ENCODE data around the gene TMEM18.

- TF ChIP-seq SRSF1 (optimal IDR thresholded peaks at IDR 0.05; ENCODE audit: low read depth, low read length) (no peak), CENPX (CRISPR knock-in tag; IDR thresholded peaks at IDR 0.05) (no peak), TAF15 (IDR thresholded peaks at IDR 0.05; ENCODE audit: low read depth, low read length, poor library complexity, severe bottlenecking) (no peak), EZH2 (conservative IDR thresholded peaks at IDR 0.05; ENCODE audit: low read depth, low read length) (no peak), ZMYM4 (CRISPR knock-in tag; IDR thresholded peaks at IDR 0.05) (no peak), ZNF318 (CRISPR knock-in tag; IDR thresholded peaks at IDR 0.05) (no peak), TARDBP (CRISPR knock-in tag; IDR thresholded peaks at IDR 0.05) (no peak), ETS1 (CRISPR knock-in tag; IDR thresholded peaks at IDR 0.05) (no peak), DNMT3B (CRISPR knock-in tag; conservative IDR thresholded peaks at IDR 0.05) (no peak), POLR2AphosphoS5 (IDR thresholded peaks at IDR 0.05; ENCODE audit: low read depth, low read length) (no peak; the same call in 1 of the 2 replicates), NFYB (CRISPR knock-in tag; IDR thresholded peaks at IDR 0.05) (no peak), RAD21 (CRISPR knock-in tag; IDR thresholded peaks at IDR 0.05) (peak; percentile 6; the same call in 1 of the 2 replicates)
Observed at GRCh38 chr2:675982-676646, 1.1 kb downstream of the TMEM18 start.

Data from HepG2 (cell line).